NB4 (cell line): ENCODE results near the gene HMG20B.

Experiments
- CTCF ChIP-seq: IDR thresholded peaks from one replicate; pipeline ENCODE4 v1.5.1; 2012; ENCODE audit warnings: low read depth, low read length
- POLR2A ChIP-seq: IDR thresholded peaks from 2 replicates; pipeline ENCODE4 v1.6.1; 2011; ENCODE audit warnings: mild to moderate bottlenecking; ENCODE audit not compliant: insufficient read length; ENCODE audit errors: extremely low read depth

- no peak for TF ChIP-seq POLR2A
- TF ChIP-seq CTCF: no peak
These were observed 37.3 kb downstream of the HMG20B start for GRCh38 chr19:3609779-3610719.
